B cell (primary cell): ENCODE measurements around the gene AMELX. TPM values are rescaled to one million over a fixed set of nuclear protein-coding genes. Genes with fewer than 3 reads are reported as not detected.

Experiments used
- ATAC-seq: fragments of 200-7000 bp; cut with Tn5 transposase; one replicate; pipeline ENCODE4 v1.10.0; 2021; ENCODE audit warnings: low read depth, mild to moderate bottlenecking, moderate number of reproducible peaks, moderate library complexity
- CTCF ChIA-PET: fragments of 350-600 bp; sonication (Branson Sonifier 250); formaldehyde crosslinking; loops from one replicate; lab custom pipeline; 2021; ENCODE audit warnings: antibody characterized with exemption, inconsistent platforms; lab: Charles Lee
- POLR2A ChIA-PET: fragments of 350-600 bp; sonication (Branson Sonifier 250); formaldehyde crosslinking; loops from one replicate; lab custom pipeline; 2021; ENCODE audit warnings: antibody characterized with exemption; lab: Charles Lee
- DNase-seq: peaks from one replicate; pipeline ENCODE4 v3.0.0; 2013
- H2AFZ ChIP-seq: 2 replicates; pipeline ENCODE4 v1.6.1; 2012; ENCODE audit warnings: mild to moderate bottlenecking, low read depth, low read length; ENCODE audit not compliant: insufficient read depth, poor library complexity, severe bottlenecking
- H3K27ac ChIP-seq, 2 donors: 1 replicate in 1 of 2; 2 replicates in 1 of 2; pipeline ENCODE4 v1.5.1; 2012 to 2013; ENCODE audit warnings: low read length in 2 of 2, mild to moderate bottlenecking in 2 of 2, moderate library complexity in 1 of 2
- H3K27me3 ChIP-seq, 4 experiments: fragments of 200-600 bp in 1 of 4; sonication (generic) in 1 of 4; replicated peaks in 1 of 4; 1 replicate in 2 of 4; 2 replicates in 2 of 4; pipeline versions ENCODE4 v1.6.1 to v1.7.0; 2013 to 2016; ENCODE audit warnings: low read length in 3 of 4, mild to moderate bottlenecking in 2 of 4, mixed read lengths in 1 of 4, moderate library complexity in 1 of 4; ENCODE audit not compliant: insufficient read depth in 4 of 4, control insufficient read depth in 3 of 4; ENCODE audit errors: control extremely low read depth in 1 of 4
- H3K36me3 ChIP-seq, 2 experiments: replicated peaks in 1 of 2; 1 replicate in 1 of 2; 2 replicates in 1 of 2; pipeline versions ENCODE4 v1.6.1 to v1.7.1; 2013; ENCODE audit warnings: low read length in 1 of 2; ENCODE audit not compliant: insufficient read depth in 2 of 2, control insufficient read depth in 1 of 2; ENCODE audit errors: control extremely low read depth in 1 of 2, extremely low read depth in 1 of 2
- H3K4me1 ChIP-seq, 2 donors: fragments of 200-600 bp in 1 of 2; sonication (generic) in 1 of 2; 1 replicate in 1 of 2; 2 replicates in 1 of 2; pipeline versions ENCODE4 v1.5.1 to v1.6.1; 2013 to 2017; ENCODE audit warnings: low read length in 2 of 2; ENCODE audit not compliant: control insufficient read depth in 2 of 2, insufficient read depth in 2 of 2
- H3K4me2 ChIP-seq: replicated peaks from 2 replicates; pipeline ENCODE3; 2012; ENCODE audit warnings: mild to moderate bottlenecking, low read depth, low read length; ENCODE audit not compliant: poor library complexity, severe bottlenecking
- H3K4me3 ChIP-seq, 5 experiments: fragments of 200-600 bp in 1 of 5; sonication (generic) in 1 of 5; 1 replicate in 3 of 5; 2 replicates in 2 of 5; pipeline versions ENCODE4 v1.5.1 to v1.7.0; 2011 to 2016; ENCODE audit warnings: low read length in 4 of 5, mild to moderate bottlenecking in 4 of 5, low read depth in 2 of 5, control low read depth in 1 of 5, moderate library complexity in 1 of 5; ENCODE audit not compliant: insufficient read depth in 1 of 5; ENCODE audit errors: control extremely low read depth in 1 of 5, extremely low read depth in 1 of 5
- H3K79me2 ChIP-seq: fragments of 200-600 bp; sonication (generic); one replicate; pipeline ENCODE4 v1.6.0; 2016; ENCODE audit warnings: low read length; ENCODE audit not compliant: control insufficient read depth, insufficient read depth
- H3K9ac ChIP-seq: fragments of 200-600 bp; sonication (generic); 2 replicates; pipeline ENCODE4 v1.6.1; 2017; ENCODE audit warnings: mild to moderate bottlenecking, low read length, moderate library complexity
- H3K9me3 ChIP-seq, 3 donors: one replicate each; pipeline versions ENCODE4 v1.6.1 to v1.7.1; 2013; ENCODE audit warnings: low read length in 2 of 3; ENCODE audit not compliant: control insufficient read depth in 2 of 3, insufficient read depth in 1 of 3; ENCODE audit errors: control extremely low read depth in 1 of 3
- H4K20me1 ChIP-seq: 2 replicates; pipeline ENCODE4 v1.6.0; 2012; ENCODE audit warnings: mild to moderate bottlenecking, low read length; ENCODE audit not compliant: insufficient read depth, control insufficient read depth, poor library complexity, severe bottlenecking
- H3K27ac Mint-ChIP-seq: one replicate; pipeline ENCODE4 v1.8.0; 2021; ENCODE audit warnings: mixed read lengths
- H3K27me3 Mint-ChIP-seq: one replicate; pipeline ENCODE4 v1.8.0; 2021; ENCODE audit warnings: mixed read lengths
- H3K4me1 Mint-ChIP-seq: one replicate; pipeline ENCODE4 v1.8.0; 2021; ENCODE audit warnings: mixed read lengths
- H3K4me3 Mint-ChIP-seq: one replicate; pipeline ENCODE4 v1.8.0; 2021; ENCODE audit warnings: mixed read lengths
- H3K9me3 Mint-ChIP-seq: one replicate; pipeline ENCODE4 v1.8.0; 2022; ENCODE audit warnings: mixed read lengths; ENCODE audit not compliant: insufficient read depth
- CTCF ChIP-seq: fragments of 200-600 bp; IDR thresholded peaks from one replicate; pipeline ENCODE4 v1.8.0; 2022; ENCODE audit warnings: antibody characterized with exemption, mild to moderate bottlenecking
- EZH2 ChIP-seq: IDR thresholded peaks from 2 replicates; pipeline ENCODE4 v1.6.1; 2012; ENCODE audit warnings: borderline replicate concordance, low read depth, mild to moderate bottlenecking, moderate library complexity, low read length; ENCODE audit not compliant: insufficient read depth, poor library complexity, severe bottlenecking
- WGBS: methylation state at CpG from one replicate; pipeline ENCODE4 v1.1.5; 2013; ENCODE audit warnings: missing lambda C conversion rate; ENCODE audit not compliant: insufficient coverage; 5-methylcytosine and 5-hydroxymethylcytosine counted together
- intact Hi-C: fragments of 100-400 bp; cut with micrococcal nuclease; formaldehyde crosslinking; loops from one replicate; pipeline ENCODE4 v1.10.0; 2022
- polyA plus RNA-seq: library from polyadenylated mRNA; depleted of rRNA; stranded (reverse); fragments of >200 nt; gene quantifications from 2 replicates; pipeline ENCODE4 v1.2.3, GENCODE V29; 2012
- total RNA-seq, 2 donors: library from RNA; stranded (reverse); fragments of 120-200 nt in 1 of 2; gene quantifications; 1 replicate in 1 of 2; 2 replicates in 1 of 2; pipeline versions ENCODE4 v1.2.3 to v1.2.4, GENCODE V29; 2013 to 2022

The AMELX gene
- total and polyA plus RNA-seq, 2 donors (not counting 1 experiment from before 2014, with no cell fraction given) = not detected

- Histone ChIP-seq H3K79me2 (no peaks in the 10 kb centered on the region), H3K4me2 (no peak overlapping the region), H2AFZ (no peak overlapping the region), H3K27ac (no peak overlapping the region), H3K9ac (no peak overlapping the region), H3K27me3 (no peaks in the 10 kb centered on the region), H3K4me1 (no peaks in the 10 kb centered on the region), H3K4me3 (no peak overlapping the region), H4K20me1 (no peaks in the 10 kb centered on the region), H3K9me3 (no peaks in the 10 kb centered on the region), H3K36me3 (no peaks in the 10 kb centered on the region)
- ChIA-PET POLR2A (no interaction called here), CTCF (no interaction called here)
- intact Hi-C loops = no loop called here
- ATAC-seq (no peak), DNase-seq (no peak)
- no peaks in the 10 kb centered on the region for H3K4me1 Mint-ChIP-seq
- no peak overlapping the region for H3K27ac Mint-ChIP-seq
- H3K4me3 Mint-ChIP-seq = no peak overlapping the region
- H3K9me3 Mint-ChIP-seq = no peaks in the 10 kb centered on the region
- peaks cover 14% of the 10 kb centered on the region for H3K27me3 Mint-ChIP-seq
- TF ChIP-seq EZH2 = no peak
- TF ChIP-seq CTCF = no peak
- WGBS = no CpG with 5 or more reads among the region's 5 CpGs
Observed at GRCh38 chrX:11272863-11273262, 20.4 kb upstream of the AMELX start.

GRCh38 chrX:11273544-11273943 is 19.7 kb upstream of the AMELX start:
- no peaks in the 10 kb centered on the region for H3K36me3 ChIP-seq
- POLR2A ChIA-PET = no interaction called here
- CTCF ChIA-PET = no interaction called here
- peaks cover 14% of the 10 kb centered on the region for H3K27me3 Mint-ChIP-seq
- no peaks in the 10 kb centered on the region for H3K79me2 ChIP-seq
- no peak overlapping the region for H3K4me2 ChIP-seq
- ATAC-seq (no peak), DNase-seq (no peak)
- no peaks in the 10 kb centered on the region for H3K9me3 Mint-ChIP-seq
- no peak overlapping the region for H3K27ac ChIP-seq
- H3K9ac ChIP-seq = no peak overlapping the region
- H3K4me1 ChIP-seq = no peaks in the 10 kb centered on the region
- no peaks in the 10 kb centered on the region for H3K27me3 ChIP-seq
- H2AFZ ChIP-seq = no peak overlapping the region
- WGBS = no CpG with 5 or more reads among the region's 1 CpG
- no peaks in the 10 kb centered on the region for H4K20me1 ChIP-seq
- intact Hi-C loops = no loop called here
- no peak overlapping the region for H3K4me3 Mint-ChIP-seq
- H3K4me1 Mint-ChIP-seq = no peaks in the 10 kb centered on the region
- no peak overlapping the region for H3K4me3 ChIP-seq
- no peak overlapping the region for H3K27ac Mint-ChIP-seq
- no peak for TF ChIP-seq EZH2
- TF ChIP-seq CTCF = no peak
- no peaks in the 10 kb centered on the region for H3K9me3 ChIP-seq
